Measurements from ENCODE around the gene PTPMT1.

DNA sequence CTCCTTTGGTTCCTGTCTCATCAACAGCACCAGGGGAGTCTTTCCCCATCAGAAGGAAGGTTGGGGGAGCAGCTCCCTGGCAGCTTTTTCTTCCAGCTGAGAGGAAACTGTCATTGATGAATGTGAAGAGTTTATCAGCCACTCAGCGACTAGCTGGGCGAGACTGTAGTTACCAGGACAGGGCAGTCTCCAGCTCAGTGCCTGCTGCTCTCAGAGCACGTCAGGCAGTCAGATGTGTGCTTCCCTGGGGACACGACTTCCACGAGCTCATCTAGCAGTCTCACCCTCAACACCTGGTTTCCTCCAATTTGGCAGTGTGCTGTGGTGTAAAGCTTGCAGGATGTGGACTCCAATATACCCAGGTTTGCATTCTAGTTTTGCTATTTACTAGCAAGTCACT, 41.3 kb downstream of the PTPMT1 start:
- TF ChIP-seq CEBPB (IDR thresholded peaks at IDR 0.05): no peak
- TF ChIP-seq ESRRA (IDR thresholded peaks at IDR 0.05; ENCODE audit: borderline replicate concordance, low read length): no peak
- no peak for TF ChIP-seq SMC3 (IDR thresholded peaks at IDR 0.05)
- TF ChIP-seq, protein P1, sequence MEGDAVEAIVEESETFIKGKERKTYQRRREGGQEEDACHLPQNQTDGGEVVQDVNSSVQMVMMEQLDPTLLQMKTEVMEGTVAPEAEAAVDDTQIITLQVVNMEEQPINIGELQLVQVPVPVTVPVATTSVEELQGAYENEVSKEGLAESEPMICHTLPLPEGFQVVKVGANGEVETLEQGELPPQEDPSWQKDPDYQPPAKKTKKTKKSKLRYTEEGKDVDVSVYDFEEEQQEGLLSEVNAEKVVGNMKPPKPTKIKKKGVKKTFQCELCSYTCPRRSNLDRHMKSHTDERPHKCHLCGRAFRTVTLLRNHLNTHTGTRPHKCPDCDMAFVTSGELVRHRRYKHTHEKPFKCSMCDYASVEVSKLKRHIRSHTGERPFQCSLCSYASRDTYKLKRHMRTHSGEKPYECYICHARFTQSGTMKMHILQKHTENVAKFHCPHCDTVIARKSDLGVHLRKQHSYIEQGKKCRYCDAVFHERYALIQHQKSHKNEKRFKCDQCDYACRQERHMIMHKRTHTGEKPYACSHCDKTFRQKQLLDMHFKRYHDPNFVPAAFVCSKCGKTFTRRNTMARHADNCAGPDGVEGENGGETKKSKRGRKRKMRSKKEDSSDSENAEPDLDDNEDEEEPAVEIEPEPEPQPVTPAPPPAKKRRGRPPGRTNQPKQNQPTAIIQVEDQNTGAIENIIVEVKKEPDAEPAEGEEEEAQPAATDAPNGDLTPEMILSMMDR (IDR thresholded peaks at IDR 0.05): no peak
- TF ChIP-seq TP53 (CRISPR knock-in tag; IDR thresholded peaks at IDR 0.05): no peak
- TF ChIP-seq RAD21 (conservative IDR thresholded peaks at IDR 0.05 in 1 of 2, IDR thresholded peaks at IDR 0.05 in 1 of 2): no peak
- TF ChIP-seq FOSL2 (IDR thresholded peaks at IDR 0.05): no peak
- no peak for TF ChIP-seq FOSL2 (CRISPR knock-in tag; IDR thresholded peaks at IDR 0.05)
- TF ChIP-seq JUNB (IDR thresholded peaks at IDR 0.05): no peak
- TF ChIP-seq, protein P2, sequence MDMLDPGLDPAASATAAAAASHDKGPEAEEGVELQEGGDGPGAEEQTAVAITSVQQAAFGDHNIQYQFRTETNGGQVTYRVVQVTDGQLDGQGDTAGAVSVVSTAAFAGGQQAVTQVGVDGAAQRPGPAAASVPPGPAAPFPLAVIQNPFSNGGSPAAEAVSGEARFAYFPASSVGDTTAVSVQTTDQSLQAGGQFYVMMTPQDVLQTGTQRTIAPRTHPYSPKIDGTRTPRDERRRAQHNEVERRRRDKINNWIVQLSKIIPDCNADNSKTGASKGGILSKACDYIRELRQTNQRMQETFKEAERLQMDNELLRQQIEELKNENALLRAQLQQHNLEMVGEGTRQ (IDR thresholded peaks at IDR 0.05): no peak
- TF ChIP-seq RNF2 (IDR thresholded peaks at IDR 0.05; ENCODE audit: borderline replicate concordance, low read depth): no peak
- no peak for TF ChIP-seq RCOR1 (IDR thresholded peaks at IDR 0.05; ENCODE audit: low read depth, low read length)

All from A549 (cell line).